ENCODE results near the gene PITPNM3. TPM values are rescaled to one million over a fixed set of nuclear protein-coding genes. Genes with fewer than 3 reads are reported as not detected.

Gene PITPNM3
- total and polyA plus RNA-seq, 2 experiments from 2014 or later = 1.5 to 2.0 TPM

DNA sequence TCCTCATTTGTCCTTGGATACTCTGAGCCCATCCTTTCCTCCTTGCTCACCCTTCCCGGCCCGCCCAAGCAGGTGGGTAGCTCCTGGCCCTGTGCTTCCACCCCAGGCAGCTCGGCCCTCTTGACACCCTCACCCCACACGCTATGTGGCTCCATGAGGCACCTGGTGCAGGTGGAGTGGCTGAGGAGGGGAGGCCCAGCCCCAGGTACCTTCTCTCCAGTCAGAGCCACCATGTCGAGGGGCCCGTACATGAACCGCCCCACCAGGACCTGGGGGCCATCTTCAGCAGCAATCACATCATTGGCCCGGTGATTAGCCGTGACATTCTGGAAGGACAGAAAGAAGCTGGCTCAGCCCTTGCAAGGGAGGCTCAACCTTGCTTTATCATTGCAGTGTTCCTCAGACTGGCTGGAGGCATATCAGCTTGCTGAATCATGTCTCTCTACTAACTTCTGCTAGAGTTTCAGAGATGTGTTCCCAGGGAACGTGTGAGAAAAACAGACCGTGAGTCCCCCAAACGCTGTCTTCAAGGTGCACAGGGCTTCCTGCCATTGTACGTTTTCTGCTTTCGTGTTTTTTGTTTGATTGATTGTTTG, 91.8 kb downstream of the PITPNM3 start:
- no peaks in the 10 kb centered on the region for H3K4me1 ChIP-seq (ENCODE audit: insufficient read depth)
- H3K27ac ChIP-seq = no peak overlapping the region
- no peaks in the 10 kb centered on the region for H3K9me2 ChIP-seq (replicated peaks; ENCODE audit: insufficient read depth)
- no peaks in the 10 kb centered on the region for H3K79me2 ChIP-seq
- no peaks in the 10 kb centered on the region for H3K27me3 ChIP-seq
- no peaks in the 10 kb centered on the region for H3K9me3 ChIP-seq (ENCODE audit: low read depth)
- DNase-seq (ENCODE audit: low spot score) = no peak
- H3K4me2 ChIP-seq = no peak overlapping the region
- no peaks in the 10 kb centered on the region for H3K36me3 ChIP-seq (replicated peaks; ENCODE audit: insufficient read depth, low read depth)
- H2AFZ ChIP-seq = no peak overlapping the region
- TF ChIP-seq, protein P1, sequence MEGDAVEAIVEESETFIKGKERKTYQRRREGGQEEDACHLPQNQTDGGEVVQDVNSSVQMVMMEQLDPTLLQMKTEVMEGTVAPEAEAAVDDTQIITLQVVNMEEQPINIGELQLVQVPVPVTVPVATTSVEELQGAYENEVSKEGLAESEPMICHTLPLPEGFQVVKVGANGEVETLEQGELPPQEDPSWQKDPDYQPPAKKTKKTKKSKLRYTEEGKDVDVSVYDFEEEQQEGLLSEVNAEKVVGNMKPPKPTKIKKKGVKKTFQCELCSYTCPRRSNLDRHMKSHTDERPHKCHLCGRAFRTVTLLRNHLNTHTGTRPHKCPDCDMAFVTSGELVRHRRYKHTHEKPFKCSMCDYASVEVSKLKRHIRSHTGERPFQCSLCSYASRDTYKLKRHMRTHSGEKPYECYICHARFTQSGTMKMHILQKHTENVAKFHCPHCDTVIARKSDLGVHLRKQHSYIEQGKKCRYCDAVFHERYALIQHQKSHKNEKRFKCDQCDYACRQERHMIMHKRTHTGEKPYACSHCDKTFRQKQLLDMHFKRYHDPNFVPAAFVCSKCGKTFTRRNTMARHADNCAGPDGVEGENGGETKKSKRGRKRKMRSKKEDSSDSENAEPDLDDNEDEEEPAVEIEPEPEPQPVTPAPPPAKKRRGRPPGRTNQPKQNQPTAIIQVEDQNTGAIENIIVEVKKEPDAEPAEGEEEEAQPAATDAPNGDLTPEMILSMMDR (IDR thresholded peaks at IDR 0.05; ENCODE audit: poor library complexity) = no peak
- TF ChIP-seq EZH2 (IDR thresholded peaks at IDR 0.05; ENCODE audit: borderline replicate concordance) (no peak), EZH2phosphoT487 (IDR thresholded peaks at IDR 0.05; ENCODE audit: low read depth, severe bottlenecking, unreplicated experiment) (no peak)
- H4K20me1 ChIP-seq (ENCODE audit: insufficient read depth, poor library complexity, severe bottlenecking) = no peaks in the 10 kb centered on the region
- 91% methylated on average over 14 of the region's 14 CpGs for WGBS (ENCODE audit: low lambda C conversion rate, missing lambda C conversion rate)
- H3K4me3 ChIP-seq = no peak overlapping the region

DNA sequence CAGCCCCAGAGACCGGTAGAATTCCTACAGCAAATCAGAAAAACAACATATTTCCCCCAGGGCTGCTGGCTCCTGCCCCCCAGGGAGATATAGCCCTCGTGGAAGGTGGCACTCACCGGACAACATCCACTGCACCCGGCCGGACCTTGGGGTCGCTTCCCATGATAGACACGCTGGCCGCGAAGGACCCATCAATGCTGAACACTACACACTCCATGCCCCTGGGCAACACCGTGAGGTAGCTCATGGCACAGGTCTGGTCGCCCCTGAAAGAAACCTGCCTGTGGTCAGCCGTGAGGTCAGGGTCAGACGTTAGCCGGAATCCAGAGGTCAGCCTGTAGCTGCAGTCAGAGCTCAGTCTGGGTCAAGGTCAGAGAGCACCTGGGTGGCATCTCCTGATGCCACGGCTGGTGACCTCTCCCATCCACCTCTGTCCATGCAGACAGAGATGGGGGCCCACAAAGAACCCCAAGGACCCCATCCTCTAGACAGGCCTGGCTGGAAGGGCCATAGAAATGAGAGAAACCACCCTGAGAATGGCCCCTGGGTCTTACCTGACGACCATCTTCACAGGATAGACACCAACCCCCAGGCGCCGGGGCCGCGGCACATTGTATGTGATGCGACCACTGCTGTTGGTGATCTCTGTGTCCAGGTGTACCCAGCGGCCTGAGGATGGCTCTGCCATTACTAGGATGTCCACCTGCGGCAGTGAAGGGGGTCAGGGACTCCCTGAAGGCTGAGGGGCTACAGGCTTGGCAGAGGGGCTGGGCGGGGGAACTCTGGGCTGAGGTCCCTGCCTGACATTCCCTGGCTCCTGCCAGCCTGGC, 92.5 kb downstream of the PITPNM3 start:
- 94% methylated on average over 23 of the region's 24 CpGs for WGBS (ENCODE audit: low lambda C conversion rate, missing lambda C conversion rate)
- Histone ChIP-seq H3K79me2 (no peaks in the 10 kb centered on the region), H3K9me3 (ENCODE audit: low read depth) (no peaks in the 10 kb centered on the region), H2AFZ (no peak overlapping the region), H3K36me3 (replicated peaks; ENCODE audit: insufficient read depth, low read depth) (no peaks in the 10 kb centered on the region), H3K4me3 (no peak overlapping the region), H3K4me1 (ENCODE audit: insufficient read depth) (no peaks in the 10 kb centered on the region), H3K9me2 (replicated peaks; ENCODE audit: insufficient read depth) (no peaks in the 10 kb centered on the region), H3K27ac (no peak overlapping the region), H3K4me2 (no peak overlapping the region), H4K20me1 (ENCODE audit: insufficient read depth, poor library complexity, severe bottlenecking) (no peaks in the 10 kb centered on the region), H3K27me3 (no peaks in the 10 kb centered on the region)
- TF ChIP-seq, protein P1 (IDR thresholded peaks at IDR 0.05; ENCODE audit: poor library complexity) = no peak
- no peak for TF ChIP-seq EZH2 (IDR thresholded peaks at IDR 0.05; ENCODE audit: borderline replicate concordance)
- no peak for TF ChIP-seq EZH2phosphoT487 (IDR thresholded peaks at IDR 0.05; ENCODE audit: low read depth, severe bottlenecking, unreplicated experiment)
- DNase-seq (ENCODE audit: low spot score) = no peak

DNA sequence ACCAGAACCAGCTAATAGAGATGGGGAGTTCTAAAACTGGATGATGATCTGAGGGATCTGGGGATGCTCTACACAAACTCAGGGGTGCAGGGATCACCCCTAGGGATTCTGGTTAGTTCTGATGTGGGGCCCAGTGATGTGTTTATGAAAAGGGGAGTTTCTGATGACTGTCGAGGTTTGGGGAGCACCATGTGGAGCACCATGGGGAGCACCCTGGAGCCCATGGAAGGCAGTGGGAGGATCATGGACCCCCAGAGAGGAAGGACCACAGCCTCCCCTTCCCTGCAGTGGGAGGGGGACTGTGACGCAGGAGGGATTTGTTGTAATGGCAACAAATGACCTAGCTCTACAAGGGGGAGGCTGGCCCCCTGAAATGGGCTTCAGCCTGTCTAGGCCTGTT, 93.7 kb downstream of the PITPNM3 start:
- Histone ChIP-seq H4K20me1 (ENCODE audit: insufficient read depth, poor library complexity, severe bottlenecking) (no peaks in the 10 kb centered on the region), H3K4me3 (no peak overlapping the region), H3K4me1 (ENCODE audit: insufficient read depth) (peaks cover under 1% of the 10 kb centered on the region), H3K27me3 (no peaks in the 10 kb centered on the region), H3K27ac (no peak overlapping the region), H3K79me2 (no peaks in the 10 kb centered on the region), H3K4me2 (no peak overlapping the region), H2AFZ (no peak overlapping the region), H3K9me2 (replicated peaks; ENCODE audit: insufficient read depth) (no peaks in the 10 kb centered on the region), H3K9me3 (ENCODE audit: low read depth) (no peaks in the 10 kb centered on the region), H3K36me3 (replicated peaks; ENCODE audit: insufficient read depth, low read depth) (no peaks in the 10 kb centered on the region)
- WGBS (ENCODE audit: low lambda C conversion rate, missing lambda C conversion rate) = 91% methylated on average over 2 of the region's 2 CpGs
- no peak for DNase-seq (ENCODE audit: low spot score)
- TF ChIP-seq, protein P1 (IDR thresholded peaks at IDR 0.05; ENCODE audit: poor library complexity) = no peak
- TF ChIP-seq EZH2phosphoT487 (IDR thresholded peaks at IDR 0.05; ENCODE audit: low read depth, severe bottlenecking, unreplicated experiment) (no peak), EZH2 (IDR thresholded peaks at IDR 0.05; ENCODE audit: borderline replicate concordance) (no peak)

Data from hepatocyte (in vitro differentiated cells).